HG03442 (cell line): Measurements from ENCODE around the gene WDR36.

Experiments used
- ATAC-seq: cut with Tn5 transposase; IDR thresholded peaks from one replicate; pipeline ENCODE4 v1.9.1; 2021; ENCODE audit warnings: mild to moderate bottlenecking, moderate library complexity; ENCODE audit not compliant: unreplicated experiment

WDR36 gene

DNA sequence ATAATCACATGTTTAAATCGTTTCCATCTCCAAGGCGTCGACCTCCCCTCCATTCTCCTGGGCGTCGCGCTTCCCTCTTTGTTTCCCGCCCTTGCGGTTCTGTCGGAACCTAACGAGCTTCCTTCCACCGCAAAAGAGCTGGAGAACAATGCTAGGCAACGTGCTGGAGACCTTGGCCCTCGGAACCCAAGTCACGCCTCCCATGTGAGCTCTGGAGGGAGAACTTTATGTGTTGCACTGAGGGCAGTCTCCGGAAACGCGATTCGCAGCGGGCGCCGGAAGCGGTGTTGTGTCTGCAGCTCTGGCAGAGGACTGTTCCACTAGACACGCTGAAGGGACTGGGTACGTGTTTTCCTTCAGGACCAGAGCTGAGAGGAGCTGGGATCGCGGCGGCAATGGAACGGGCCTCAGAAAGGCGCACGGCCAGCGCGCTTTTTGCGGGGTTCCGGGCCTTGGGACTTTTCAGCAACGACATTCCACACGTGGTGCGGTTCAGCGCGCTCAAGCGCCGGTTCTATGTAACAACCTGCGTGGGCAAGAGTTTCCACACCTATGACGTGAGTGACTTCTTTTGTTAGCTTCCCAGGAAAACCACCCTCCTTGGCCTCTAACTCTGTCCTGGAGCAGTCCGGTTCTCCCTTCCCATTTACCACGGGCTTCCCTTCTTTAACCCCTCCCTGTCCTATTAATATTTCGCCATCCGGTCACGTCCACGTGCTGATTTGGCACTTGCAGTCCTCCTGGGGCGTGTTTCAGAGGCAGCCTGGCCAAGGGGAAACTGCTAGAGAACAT, at the start of gene WDR36:
Gene WDR36 (plus strand): TSS at position 287 of the 792 bp plus-strand sequence. CDS start 109 bp downstream, at position 396.
- peak; percentile 91 for ATAC-seq

DNA sequence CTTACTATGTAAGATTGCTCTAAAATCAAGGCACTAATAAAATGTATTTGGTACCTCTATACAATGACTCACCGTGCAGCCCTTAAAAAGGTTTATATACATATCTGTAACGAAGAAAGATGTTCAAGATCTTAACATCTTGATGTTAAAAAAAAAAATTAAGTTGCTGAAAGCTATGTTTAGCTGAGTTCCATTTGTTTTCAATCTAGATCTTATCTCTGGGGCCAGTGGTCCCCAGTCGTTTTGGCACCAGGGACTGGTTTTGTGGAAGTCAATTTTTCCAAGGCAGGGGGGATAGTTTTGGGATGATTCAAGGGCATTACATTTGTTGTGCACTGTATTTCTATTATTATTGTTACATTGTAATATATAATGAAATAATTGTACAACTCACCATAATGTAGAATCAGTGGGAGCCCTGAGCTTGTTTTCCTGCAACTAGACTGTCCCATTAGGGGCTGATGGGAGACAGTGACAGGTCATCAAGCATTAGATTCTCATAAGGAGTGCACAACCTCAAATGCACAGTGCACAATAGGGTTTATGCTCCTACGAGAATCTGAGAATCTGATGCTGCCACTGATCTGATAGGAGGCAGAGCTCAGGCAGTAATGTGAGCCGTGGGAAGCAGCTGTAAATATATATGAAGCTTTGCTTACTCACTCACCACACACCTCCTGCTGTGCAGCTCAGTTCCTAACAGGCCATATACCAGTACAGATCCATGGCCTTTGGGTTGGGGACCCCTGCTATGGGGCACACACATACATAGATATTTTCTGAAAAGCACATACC, 48.2 kb upstream of the WDR36 start:
- ATAC-seq, result no peak

DNA sequence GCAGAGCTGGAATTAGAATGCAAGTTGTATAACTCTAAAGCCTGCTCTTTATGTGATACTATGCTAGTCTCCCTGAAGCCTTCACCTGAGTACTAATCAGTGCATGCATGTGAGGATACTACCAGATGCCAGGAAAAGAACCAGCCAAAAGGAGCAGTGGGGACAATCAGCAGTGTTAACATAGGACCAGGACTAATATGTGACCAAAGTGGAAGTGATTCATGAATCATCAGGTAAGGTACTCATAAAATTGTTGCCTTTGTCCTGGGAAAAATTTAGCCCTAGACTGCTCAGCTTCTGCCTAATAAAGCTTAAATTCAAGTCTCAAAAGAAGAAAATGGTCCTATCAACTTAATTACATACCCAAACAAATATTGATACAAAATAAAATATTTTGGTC, 34.1 kb upstream of the WDR36 start:
- ATAC-seq, result no peak

DNA sequence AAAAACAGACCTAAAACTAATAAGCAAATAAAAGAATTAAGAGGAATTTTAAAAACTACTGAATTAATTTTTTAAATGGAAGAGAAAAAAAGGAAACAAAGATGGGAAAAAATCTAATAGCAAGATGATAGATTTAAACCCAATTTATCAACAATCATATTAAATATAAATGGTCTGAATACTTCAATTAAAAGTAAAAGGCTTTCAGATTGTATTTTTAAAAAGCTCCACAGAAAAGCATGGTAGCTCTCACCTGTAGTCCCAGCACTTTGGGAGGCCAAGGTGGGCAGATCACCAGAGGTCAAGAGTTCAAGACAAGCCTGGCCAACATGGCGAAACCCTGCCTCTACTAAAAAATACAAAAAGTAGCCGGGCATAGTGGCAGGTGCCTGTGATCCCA, 32.0 kb upstream of the WDR36 start:
- no peak for ATAC-seq

DNA sequence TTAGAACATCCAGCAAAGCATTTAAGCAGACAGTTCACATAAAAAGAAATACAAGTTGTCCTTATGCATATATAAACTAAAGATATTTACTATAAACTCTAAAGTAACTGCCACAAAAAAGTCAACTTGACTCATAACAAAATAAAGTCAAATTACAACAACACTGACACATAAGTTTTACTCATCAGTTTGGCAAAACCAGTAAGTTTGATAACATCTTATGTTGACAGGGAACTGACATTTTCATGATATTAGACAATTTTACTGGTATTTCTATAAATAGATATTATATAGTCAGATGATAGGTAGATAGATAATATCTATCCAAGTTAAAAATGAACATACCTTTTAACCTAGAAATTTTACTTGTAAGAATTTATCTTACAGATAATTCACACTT, 30.5 kb upstream of the WDR36 start:
- ATAC-seq, result no peak

DNA sequence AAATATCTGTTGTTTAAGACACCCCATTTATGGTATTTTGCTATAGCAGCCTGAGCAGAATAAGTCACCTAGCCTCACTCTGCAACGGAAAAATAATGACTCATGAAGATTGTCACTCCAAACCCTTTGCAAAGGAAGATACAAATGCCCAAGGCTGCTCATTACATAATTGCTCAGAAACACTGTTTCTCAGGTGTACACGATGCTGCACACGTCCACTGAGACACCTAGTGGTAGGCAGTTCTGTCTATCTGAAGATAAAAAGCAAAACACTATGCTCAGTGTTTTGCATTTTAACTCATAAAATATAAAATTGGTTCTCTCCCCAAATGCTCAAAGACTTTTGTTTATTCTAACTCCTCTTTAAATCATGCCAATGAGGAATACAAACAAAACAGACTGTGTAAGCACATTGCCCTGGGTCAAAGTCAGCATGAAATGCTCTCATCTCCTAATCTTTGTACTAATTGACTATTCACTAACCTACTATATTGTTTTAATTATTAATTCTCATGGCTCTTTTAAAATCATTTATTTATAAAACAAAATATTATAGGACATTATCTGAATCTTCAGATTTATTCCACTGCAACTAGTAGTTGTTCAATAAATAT, 28.3 kb upstream of the WDR36 start:
- peak; percentile 77 for ATAC-seq

DNA sequence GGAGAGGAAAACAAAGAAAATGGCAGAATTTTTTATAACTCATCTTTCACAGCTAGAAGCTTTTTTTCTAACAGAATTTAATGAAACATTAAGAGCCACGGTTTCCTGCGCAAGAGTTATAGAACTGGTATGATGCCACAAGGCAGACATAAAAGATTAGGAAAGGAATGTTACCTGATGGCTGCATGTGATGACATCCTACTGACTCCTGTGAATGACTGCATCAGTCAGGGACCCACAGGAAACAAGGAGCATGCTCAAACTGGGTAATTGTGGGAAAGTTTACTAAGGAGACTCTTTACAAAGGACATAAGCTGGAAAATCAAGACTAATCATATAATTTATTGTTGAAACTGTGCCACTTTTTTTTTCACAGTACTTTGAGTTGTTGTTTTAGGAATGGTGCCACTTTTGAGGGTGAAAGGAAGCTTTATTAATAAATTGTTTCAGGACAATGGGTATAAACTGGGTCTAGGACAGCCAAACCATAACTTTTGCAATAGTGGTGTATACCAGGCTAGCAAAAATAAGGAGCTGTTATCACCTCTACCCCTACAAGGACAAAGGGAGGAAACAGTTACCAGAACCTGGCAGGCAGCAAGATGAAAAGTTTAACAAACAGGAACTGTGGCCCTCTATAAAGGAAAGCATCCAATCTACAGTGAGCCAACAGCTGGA, 25.7 kb upstream of the WDR36 start:
- ATAC-seq, result no peak

DNA sequence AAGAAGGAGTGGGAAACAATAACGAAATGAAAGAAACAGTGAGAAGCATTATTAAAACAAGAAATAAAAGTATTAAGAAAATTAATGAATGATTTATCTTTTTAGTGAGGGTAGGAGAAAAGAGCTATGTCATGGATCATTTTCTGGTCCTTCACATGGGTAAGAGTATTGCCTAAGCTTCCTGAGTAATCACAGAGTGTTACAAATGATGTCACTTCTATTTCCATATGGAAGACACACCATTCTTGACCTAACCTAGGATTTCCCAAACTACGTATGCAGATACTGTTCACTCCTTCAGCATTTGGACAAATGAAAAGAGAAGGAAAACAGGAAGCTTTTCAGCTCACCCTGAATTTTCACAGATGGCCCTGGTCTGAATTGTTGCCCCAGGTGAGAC, 23.9 kb upstream of the WDR36 start:
- ATAC-seq, result no peak

DNA sequence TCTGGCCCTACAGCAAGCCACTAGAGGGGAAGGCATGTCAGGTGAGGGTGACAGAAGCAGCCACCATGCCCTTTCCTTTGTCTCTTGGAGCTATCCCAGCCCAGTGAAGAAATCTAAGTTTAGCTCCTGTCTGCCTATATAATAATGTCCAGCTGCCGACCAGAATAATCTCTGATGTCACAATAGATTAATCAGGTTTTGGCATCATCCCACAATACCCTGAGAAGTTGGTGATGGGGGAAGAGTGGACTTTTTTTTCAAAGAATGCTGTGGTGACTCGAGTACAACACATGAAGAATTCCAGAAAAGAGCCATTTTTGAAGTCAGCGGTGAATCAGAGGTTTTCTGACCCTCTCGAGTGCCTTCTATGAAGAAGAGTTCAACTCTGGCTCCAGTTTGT, 22.3 kb upstream of the WDR36 start:
- ATAC-seq, result no peak

DNA sequence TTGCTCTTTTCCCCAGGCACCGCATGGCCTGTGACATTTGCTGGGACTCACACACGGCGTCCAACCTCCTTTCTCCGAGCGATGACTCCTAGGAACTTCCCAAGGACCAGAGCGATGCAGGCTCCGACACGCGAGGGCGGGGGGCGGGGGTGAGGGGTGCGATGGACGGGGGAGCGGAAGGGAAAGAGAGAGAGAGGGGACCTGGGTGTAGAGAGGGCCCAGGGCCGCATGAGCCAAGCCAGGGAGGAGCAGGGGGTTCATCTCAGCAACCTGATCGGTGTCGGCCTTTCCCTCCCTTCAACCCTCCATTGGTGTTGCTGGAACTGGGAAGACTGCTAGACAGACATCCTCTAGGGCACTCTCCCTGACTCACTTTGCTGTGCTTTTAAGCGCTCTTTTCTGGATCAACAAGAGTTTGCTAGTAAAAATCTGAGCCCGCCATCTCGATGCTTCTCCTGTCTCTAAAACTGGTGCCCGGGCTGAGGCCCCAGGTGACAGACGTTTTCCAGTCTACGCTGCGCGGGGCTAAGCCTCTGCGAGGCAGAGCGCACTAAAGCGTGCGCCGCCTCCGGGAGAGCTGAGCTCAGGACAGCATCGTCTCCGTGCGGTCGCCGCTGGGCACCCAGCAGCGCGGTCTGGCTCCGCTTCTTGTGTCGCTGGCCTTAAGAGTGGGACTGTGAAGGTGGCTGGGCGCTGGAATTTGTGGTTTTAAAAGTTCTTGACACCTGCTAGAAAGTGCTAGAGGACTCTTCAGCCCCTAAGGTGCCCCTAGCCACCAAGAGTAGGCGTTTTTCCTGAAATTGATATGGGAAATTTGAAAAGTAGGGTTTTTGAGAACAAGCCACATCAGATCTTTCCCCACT, 21.6 kb upstream of the WDR36 start:
- ATAC-seq, result peak; percentile 53

DNA sequence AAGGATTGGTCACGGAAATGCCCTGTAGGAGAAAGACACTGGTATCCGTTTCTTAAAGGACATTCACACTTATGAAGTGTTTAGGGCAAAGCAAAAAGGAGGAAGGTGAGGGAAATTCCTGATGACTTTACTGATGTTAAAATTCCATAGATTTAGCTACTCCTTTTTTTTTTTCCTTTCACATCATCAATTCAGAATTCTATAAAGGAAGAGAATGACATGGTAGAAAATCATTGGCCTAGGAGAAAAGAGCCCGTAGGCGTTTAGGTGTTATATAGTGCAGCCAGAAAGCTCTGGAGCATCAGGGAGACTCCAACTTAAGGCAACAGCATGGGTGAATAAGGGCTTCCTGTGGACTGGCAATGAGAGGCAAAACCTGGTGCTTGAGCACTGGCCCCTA, 20.7 kb upstream of the WDR36 start, which contains the start of gene TSLP:
Gene TSLP (plus strand): TSS at position 301 of the 400 bp plus-strand sequence. CDS start 178 bp downstream, outside the sequence.
- no peak for ATAC-seq

DNA sequence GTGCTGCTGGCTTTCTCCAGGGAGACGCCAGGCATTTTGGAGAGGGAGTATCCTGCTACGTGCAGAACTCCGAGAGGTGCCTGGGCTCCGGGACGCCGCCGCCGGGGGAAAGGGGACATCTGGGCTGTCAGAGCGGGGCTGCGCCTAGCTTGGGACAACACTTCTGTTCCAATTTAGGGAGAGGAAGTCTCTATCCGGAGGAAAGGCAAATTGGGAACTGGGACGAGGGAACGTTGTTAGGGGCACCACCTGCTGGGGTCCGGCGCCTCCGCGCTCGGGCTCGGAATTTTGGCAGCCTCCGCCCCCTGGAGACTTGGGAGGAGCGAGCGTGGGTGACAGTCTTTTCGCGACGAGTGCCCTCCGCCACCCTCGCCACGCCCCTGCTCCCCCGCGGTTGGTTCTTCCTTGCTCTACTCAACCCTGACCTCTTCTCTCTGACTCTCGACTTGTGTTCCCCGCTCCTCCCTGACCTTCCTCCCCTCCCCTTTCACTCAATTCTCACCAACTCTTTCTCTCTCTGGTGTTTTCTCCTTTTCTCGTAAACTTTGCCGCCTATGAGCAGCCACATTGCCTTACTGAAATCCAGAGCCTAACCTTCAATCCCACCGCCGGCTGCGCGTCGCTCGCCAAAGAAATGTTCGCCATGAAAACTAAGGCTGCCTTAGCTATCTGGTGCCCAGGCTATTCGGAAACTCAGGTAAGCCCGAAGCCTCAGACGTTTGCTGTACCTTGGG, 19.0 kb upstream of the WDR36 start:
- ATAC-seq, result peak; percentile 85

DNA sequence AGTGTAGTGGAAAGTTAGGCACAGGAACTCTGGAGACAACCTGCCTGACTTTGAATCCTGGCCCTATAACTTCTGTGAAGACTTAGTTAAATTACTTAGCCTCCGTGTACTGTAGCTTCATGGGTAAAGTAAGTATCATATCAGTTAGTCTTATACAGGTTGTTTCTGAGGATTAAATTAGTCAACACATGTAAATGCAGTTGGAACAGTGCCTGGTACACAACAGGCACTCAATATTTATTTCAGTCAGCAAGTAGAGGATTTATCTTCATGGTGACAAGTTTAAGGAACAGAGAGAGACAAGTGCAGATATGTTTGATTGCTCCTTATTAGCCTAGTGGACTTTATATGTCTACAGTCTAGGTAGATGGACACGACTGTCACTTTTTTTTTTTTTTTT, 17.9 kb upstream of the WDR36 start:
- ATAC-seq, result no peak

DNA sequence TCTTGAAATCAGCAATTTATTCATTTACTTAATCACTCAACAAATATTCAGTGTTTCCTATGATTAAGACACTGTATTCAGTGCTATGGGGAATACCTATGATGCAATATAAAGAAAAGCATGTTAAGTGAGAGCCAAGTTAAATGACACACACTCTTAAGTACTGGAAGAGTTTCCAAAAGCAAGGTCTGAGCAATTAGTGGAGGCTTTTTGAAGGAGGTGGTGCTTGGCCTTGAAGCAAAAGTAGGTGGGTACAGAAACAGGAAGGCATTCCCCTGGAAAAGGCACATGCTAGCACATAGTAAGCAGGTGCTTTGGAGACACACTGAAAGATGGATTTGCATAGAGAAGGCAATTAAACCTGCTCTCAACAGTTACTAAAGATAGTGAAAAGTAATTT, 16.6 kb upstream of the WDR36 start:
- ATAC-seq, result no peak

DNA sequence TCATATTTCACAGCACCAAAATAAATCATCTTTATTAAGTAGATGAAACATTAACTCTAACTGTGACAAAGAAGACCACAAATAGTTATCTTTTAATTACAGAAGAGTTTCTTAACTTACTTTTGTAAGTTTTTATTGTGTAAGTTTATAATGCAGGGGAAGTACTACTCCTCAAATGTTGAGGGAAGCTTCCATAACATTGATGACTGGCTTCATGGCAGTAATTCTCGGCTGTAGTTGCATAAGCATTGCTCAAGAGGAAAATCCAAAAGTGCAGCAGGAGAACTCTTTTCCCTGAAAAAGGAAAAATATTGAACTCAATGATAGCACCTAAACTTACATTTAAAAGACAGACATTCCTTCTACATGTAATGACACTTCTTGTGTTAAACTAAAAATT, 16.1 kb upstream of the WDR36 start:
- no peak for ATAC-seq

DNA sequence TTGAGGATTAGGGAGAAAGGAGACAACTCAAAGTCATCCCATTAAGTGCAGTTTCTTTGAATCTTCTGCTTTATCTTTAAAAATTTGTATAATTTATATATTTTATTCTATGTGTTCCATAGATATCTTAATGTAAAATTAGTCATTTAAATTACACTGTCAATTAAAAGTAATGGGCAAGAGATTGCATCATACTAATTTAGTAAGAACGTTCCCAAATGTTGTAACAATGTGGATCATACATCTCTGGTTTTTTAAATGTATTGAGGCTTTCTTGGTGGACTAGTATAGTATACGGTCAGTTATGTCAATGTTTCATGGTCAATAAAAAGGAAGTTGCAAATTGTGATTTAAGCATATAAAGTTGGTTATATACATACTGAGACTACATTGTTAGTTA, 14.5 kb upstream of the WDR36 start:
- ATAC-seq, result no peak

DNA sequence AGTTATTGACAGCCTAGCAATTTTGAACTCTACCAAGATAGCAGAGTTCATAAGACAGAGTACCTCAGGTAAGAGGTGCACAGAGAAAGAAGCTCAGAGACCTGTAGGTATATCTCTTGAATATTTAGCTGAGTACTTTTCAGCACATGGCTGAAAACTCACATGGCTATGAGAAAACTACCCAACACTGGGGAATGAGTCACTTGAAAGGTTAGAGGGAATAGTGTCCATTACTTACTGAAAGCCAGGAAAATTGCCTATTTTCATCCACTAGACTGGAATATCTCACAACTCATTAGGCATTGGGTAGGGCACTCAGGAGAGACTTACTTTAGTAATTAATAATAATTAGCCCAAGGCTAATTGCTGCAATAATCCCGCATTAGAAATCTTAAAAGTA, 12.3 kb upstream of the WDR36 start:
- no peak for ATAC-seq

DNA sequence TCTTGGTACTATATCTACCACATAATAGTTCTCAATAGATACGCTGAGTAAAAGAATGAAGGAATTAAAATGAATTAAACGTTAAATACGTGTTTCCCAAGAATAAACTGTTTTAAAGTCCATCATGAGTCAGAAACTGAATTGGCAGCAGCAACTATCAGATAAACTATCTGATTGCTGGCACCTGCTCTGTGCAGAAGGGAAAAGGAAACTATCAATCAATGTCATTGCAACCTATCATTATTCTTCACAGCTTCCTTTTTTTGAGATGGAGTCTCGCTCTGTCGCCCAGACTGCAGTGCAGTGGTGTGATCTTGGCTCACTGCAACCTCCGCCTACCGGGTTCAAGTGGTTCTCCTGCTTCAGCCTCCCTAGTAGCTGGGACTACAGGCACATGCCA, 8.8 kb upstream of the WDR36 start:
- no peak for ATAC-seq

DNA sequence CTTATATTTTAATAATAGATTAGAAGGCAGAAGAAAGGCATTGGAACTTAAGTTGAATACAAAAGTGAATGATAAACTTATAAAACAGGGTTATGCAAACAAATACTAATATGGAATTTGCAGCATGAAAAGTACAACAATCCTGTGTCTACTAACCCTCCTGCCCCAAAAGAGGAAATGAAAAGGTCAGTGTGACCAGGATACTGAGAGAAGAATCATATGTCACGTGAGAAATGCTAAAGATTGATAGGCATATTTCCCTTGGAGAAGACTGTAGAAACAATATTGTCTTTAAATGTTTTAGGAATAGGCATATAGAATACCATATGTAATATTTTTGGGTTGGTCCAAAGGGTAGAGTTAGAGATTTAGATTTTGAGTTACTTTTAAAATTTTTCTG, 3.8 kb downstream of the WDR36 start:
- ATAC-seq, result no peak
